Measurements from ENCODE around the gene STARD3.

- TF ChIP-seq EZH2 (IDR thresholded peaks at IDR 0.05; ENCODE audit: insufficient read depth, low read length), result peak; percentile 99
- no peak for TF ChIP-seq CTCF (IDR thresholded peaks at IDR 0.05; ENCODE audit: insufficient read depth, low read depth, low read length)
Measured at GRCh38 chr17:39627047-39627711, 9.8 kb upstream of the STARD3 start.
